HG03103 (cell line): ENCODE results near the gene EPSTI1.
A peak's percentile ranks its signal among the peaks of the same experiment; 100 is the strongest.

Source experiments
- ATAC-seq: cut with Tn5 transposase; IDR thresholded peaks from one replicate; pipeline ENCODE4 v1.9.1; 2021; ENCODE audit warnings: low read depth; ENCODE audit not compliant: unreplicated experiment

EPSTI1 gene

DNA sequence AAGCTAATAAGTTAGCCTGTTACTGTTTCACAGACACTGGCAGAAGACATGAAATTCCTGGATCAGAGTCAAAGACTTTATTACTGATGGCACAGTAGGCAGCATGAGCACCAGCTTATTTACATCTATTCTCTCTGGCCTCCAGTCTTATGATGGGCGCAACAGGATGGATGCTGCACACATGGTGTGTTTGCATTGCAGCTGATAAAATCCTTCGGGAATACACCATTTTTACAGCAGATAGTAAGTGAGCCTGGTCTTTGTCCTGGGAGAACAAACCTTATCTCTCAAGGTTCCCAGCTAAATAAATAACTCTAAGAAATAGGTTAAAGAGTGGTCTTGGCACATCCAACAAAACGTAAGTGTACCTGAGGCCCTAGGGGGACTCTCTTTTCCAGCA is 16.0 kb downstream of the EPSTI1 start:
- no peak for ATAC-seq

DNA sequence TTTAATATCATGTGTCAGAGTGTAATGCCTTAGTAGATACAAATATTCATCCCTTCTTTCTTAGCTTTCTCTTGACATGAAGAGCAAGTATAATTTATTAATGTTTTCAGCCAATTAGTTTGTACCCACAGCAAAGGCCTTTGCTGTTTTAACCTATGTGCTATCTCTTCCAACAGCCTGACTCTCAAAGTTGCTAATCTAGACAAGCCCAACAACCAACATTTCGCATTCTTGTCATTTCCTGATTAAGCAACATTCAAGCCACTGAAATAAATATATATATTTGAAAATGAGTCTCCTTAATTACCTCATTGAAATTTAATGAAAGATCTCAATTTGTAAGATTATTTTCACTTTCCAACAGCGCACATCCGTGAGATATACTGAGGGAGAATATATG is 18.5 kb downstream of the EPSTI1 start:
- ATAC-seq = no peak

DNA sequence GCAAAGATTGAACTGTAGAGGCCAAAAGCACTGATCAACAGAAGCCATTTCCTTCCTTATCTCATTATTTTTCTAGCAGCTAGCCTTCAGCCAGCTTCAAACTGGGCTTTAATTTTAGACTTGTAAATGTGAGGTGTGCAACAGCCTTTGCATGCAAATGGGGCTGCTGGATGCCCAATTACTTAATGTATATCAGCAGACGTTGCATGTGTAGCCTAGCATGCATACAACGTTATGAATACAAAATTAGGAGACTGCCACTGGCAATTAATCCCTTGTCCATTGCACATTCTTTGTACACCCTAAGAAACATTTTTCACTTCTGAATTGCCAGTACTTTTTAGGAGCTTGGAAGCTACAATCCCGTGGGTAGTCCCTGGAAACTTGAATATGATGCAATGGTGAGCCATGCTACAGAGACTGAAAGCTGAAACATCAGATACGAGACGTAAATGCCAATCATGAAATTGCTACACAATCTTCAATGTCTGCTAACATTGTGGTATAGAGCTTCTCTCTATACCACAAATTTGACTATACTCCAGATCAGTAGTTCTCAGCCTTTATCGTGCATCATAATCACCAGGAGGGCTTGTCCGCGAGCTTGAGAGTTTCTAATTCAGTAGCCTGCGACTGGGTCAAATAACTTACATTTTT is 20.2 kb downstream of the EPSTI1 start:
- no peak for ATAC-seq

DNA sequence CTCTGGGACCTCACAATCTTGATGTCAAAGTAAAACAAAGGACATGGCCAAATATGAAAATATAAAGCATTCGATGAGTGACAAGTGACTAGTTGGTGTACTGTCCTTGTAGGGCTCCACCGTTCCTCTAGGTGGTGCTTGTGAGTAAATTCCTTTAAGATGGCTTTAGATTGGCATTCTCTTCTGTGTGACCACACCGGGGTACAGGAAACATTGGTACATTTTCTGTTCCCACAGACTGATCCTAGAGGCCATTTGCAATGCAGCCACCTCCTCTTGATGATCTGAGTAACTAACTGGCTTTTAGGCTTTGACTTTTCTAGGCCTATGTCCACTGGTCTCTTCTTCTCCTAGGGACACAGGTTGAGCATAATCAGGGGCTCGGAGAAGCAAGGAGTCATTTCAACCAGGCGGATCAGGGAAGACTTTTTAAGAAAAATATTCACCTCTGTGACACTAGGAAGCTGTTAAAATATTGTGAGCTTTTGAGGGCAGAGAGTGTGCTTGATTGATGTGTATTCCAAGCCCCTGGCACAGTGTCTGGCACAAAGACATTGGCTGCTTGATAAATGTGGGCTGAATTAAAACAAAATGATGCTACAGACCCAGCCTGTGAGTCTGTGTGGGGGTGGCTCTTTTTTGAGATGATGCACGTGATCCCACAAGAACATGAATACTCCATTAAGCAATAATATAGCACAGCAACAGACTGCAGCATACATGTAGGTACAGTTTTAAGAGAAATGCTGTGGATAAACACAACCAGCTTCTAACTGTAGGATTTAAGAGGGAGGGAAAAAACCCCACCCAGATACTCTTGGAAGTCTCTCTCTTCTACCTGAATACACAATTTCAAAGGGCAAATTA is 21.0 kb downstream of the EPSTI1 start:
- ATAC-seq = peak; percentile 58

DNA sequence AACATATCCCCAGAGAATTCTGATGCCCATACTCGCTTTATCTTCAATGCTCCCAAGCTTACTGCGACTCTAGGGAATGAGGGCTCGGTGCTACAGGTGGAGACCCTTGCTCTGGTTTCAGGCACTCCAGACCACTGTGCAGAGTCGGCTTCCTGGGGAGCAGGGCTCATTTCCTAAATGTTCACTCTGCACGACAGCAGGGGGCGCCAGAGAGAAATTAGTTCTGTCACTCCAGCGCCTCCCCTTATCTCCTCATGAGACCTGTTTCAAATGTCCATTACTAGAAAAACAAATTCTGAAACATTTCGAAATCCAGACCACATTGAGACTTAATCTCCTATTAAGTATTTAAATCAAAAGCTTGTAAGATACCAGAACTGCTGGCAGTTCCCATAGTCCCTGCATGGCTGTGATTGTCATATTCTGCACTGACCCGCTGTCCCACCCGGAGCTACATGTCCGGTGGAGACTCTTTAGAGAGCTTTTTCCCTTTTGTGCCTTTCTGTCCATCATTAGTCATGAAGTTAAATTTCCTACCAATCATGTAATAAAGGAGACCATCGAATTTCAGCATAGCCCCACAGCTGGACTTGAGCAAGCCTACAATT is 22.4 kb downstream of the EPSTI1 start:
- ATAC-seq = no peak

DNA sequence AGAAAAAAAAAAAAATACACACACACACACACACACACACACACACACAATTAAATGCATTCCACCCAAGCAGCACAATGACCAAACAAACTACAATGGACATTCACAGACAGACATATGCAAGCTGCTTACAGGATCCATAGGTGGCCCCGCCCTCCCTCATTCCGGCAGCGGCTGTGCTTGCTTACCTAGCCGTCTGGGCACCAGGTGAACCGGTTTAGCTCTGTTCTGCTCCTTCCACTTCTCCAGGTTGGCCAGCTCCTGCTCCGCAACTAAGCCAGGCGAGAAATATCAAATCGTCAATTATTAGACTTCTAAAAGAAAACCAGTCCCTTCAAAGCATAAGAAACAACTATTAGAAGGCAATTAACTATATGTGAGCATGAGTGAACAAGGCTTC is 23.1 kb downstream of the EPSTI1 start:
- no peak for ATAC-seq

DNA sequence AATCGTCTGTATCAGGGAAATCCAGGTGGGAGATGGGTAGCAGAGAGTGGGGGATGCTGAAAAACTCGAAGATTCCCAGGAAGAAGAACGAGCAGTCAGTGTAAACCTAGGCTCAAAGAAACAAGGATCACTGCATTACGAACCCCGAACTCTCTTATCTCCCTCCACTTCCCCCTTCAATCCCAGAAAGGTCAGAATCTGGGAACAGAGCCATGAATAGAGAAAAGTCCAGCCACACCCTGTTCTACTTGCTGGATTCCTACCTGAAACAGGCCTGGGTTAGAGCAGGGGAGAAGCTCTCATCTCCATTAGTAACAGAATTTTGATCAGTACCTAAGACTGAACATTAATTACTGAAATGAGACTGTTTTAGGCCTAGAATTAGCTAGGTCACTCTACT is 24.4 kb downstream of the EPSTI1 start:
- ATAC-seq = no peak

DNA sequence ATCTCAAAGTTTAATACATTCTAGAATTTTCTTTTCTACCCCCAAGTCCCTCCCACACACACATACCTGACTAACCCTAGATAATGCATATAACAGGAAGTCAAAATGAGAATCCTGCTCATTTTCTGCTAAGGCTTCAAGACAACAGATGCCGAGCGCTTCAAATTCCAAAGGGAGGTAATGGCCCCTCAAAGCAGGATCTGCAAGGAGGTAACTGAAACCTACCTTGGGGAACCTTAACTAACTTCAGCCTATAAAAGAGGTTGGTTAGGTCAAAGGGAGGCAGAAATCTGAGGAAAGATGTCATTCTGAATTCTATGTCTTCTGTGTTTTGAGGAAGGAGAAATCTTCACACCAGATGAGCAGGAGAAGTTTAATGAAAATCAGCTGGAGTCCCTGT is 26.8 kb downstream of the EPSTI1 start:
- ATAC-seq = no peak

DNA sequence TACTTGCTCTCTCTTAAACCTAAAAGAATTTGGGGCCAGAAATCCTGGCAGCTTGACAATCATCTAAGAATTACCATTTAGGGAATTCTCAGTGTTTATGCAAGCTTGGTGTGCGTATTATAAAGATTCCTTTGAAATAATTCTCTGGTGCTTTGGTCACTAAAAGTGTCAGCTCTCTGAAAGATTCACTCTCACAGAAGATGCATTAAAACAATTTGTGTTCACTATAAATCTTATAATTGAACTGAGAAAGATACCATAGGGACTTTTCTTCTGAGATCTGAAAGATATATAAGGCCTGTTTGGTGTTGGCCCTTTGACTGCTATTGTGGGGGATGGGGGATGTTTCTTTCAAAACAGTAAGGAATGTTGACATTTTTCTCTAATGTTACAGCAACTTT is 27.3 kb downstream of the EPSTI1 start:
- no peak for ATAC-seq

DNA sequence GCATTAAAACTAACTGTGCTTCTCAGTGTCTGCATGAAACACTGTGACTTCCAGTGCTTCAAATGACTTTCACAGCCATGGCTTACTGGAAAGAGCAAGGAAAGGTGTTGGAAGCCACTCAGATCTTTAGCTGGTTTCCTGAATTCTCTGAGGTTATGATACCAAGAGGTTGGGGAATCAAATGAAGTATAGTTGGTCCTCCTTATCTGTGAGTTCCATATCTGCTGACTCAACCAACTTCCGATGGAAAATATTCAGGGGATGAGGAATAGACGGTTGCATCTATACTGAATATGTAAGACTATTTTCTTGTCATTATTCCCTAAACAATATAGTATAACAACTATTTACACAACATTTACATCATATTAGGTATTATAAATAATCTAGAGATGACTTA is 32.4 kb downstream of the EPSTI1 start:
- ATAC-seq = no peak

DNA sequence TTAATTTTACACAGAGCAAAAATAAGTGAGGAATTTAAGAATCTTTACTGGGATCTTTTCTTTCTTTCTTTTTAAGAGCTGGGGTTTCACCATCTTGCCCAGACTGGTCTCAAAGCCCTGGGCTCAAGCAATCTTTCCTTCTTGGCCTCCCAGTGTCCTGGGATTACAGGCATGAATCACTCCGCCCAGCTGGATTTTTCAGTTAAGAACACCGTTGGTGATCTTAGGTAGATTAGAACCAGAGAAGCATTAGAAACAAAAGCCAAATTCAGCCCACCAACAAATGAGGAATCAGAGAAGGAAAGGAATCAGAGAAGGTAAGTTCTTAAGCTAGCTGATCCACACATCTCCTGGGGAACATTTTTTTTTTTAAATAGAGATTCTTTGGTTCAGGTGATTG is 34.2 kb downstream of the EPSTI1 start:
- ATAC-seq = no peak

DNA sequence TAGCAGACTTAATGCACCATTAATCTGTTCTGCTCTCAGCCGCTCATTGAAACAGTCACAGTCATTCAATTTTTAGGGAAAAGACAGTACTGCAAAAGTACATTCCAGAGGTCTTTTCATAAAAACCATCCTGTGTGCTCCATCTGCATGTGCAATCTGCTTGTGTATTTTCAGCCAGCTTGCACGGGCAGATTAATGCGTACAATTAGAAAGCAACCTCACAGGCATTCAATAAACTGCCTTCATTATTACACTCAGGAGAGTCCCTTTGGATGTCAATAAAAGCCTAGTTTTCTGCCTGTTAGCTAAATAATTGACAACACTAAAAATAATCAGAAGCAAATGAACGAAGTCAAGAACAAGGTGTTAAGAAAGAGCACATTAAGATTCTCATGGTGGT is 41.9 kb downstream of the EPSTI1 start:
- no peak for ATAC-seq

DNA sequence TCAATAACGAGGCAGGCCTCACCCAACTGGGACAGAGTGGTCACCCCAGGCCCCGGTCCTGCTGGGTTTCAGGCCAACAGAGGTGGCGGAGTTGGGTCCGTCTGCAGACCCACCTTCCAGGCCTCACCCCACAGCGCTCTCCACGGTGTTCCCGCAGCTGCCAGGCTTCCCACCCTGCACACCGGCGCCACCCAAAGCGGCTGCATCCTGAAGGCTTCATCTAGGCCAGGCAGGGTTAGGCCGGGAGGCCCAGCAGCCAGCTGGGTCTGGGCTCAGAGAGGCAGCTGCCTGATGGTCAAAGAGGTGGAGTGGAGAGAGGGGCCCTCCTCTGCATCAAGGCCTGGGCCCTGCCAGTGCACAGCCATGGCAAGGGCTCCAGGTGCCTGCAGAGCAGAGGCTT is 44.1 kb downstream of the EPSTI1 start:
- ATAC-seq = no peak

DNA sequence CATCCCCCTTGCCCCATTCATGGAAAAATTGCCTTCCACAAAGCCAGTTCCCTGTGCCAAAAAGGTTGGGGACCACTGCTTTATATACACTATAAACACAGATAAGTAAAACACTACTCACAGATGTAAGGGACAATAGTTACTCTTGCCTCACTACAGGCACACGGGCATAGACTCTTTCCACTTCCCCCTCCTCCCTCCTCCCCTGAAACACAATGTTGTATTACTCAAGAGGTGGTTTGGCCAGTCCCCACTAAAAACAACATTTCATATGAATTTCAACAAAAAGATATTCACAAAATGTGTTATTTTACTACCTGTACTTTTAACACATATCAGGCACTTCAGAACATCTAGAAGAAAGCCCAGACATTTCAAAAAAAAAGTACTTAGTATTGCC is 45.1 kb downstream of the EPSTI1 start:
- ATAC-seq = no peak

DNA sequence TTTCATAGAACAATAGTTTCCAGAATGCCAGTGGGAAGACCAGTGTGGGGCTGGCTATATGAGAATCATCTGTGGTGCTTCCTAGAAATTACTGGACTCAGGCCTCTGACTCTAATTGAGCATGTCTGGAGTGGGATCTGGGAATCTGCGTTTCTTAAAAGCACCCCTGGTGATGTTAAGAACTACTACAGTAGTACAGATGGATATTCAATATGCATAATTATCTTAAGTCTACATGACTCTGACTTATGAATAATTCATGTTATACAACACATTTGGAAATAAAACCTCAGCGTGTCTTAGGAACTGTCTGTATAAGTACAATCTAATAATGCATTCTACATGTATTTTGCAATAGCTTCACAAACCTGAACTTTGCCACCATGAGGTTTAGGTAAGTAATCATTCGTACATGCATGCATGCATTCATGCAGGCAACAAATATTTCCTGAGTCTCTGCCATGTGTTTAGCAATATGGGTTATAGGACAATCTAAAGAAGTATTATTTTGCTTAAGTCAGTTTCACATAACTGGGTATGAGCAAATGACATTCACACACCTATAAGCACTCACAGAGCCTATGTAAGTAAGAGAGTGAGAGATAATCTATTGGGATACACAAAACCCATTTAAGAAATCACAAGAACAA is 62.0 kb downstream of the EPSTI1 start:
- no peak for ATAC-seq

DNA sequence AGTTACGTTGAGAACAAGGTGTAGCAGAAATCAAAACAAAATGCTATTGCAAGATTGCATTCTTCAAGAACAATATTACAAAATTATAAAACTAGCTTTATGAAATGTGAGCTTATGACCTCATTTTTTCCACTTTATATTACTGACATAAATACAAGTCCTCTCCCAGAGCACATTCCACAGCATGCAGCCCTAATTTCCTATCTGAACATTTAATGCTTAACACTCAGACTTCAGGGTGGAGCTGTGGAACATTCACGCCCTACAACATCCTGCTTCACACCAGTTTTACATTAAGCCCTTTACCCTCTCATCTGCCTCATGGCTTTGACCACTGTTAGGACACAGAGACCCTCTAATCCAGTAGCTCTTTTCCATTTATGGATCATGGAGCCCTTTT is 65.5 kb downstream of the EPSTI1 start:
- no peak for ATAC-seq

DNA sequence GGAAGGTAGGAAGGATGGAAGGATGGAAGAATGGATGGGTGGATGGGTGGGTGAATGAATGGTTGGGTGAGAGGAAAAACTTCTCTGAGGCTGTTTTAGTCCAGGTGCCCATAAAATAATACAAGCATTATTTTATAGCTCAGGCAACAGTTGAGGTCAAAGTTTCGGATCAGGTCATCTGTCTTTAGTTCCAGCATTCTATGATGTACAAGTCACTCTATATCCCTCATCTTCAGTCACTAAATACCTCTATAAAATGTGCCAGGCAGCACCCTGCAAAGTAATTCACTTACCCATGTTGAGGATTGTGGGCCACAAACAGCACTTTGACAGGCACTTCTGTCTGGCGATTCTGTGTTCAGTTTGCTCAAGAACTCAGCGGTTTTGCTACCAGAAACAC is 66.0 kb downstream of the EPSTI1 start:
- no peak for ATAC-seq

DNA sequence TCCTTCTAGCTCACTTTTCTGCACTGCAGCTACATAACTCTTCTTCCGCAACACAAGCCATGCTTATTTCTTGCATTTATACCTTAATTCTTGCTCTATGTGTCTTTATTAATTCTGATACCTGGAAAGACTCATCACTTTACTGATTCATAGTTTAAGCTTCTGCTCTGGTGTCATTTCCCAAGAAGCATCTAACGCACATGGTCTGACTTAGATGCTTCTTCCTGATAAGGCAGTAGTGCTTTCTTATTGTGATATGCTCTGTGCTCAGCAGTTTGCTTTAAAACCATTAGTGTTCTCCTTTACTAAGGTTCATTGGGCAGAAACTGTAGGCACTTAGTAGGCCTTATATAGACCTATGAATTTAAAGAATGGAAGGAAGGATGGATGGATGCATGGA is 66.4 kb downstream of the EPSTI1 start:
- no peak for ATAC-seq

DNA sequence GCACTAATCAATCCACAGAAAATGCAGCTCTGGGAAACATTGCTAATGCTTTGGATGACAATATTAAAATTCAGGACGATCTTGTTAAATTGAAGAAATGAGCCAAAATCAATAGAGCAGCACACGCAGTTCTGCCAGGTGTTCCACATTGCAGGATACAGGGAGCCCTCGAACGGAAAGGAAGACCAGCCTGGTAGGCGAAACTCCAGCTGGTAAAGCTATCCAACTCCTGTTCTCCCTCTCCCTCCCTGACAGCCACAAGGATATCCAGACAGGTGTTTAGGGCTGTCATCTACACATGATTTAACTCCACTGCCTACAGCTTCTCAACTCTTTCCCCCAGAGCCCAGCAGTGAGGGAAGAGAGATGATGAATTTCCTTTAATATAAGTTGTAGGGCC is 67.7 kb downstream of the EPSTI1 start:
- ATAC-seq = no peak

DNA sequence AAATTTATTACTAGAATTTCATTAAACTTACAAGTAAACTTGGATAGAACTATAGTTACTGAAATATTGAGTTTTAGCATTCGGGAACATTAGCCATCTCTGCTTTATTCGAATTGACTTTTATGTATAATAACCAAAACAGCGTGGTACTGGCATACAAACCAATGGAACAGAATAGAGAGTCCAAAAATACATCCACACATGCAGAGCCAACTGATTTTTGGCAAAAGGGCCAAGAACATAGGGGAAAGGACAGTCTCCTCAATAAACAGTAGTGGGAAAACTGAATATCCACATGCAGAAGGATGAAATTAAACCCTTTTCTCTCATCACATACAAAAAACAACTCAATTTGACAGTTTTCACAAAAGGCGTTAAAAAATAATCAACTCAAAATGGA is 84.3 kb downstream of the EPSTI1 start:
- no peak for ATAC-seq

DNA sequence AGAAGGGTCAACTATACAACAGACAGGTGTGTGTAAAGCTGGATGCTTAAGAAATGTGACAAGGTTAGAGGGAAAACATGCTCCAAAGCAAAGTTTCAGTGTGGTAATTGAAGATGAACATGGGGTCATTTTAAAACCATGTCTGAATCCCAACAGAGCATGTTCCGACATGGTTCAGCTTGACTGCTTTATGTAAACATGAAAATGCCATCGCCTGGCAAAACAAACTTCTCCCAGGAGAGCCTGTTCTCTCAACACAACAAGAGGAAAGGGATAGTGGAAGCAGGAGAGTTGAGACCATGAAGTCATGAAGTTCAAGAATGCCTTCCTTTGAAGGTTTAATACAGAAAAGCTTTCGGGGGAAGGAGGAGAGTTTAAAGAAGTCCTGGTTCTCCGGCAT is 85.8 kb downstream of the EPSTI1 start:
- no peak for ATAC-seq
